Left colon (tissue), 2 donors: ENCODE results near the gene SDR42E2. TPM values are rescaled to one million over a fixed set of nuclear protein-coding genes. Genes with fewer than 3 reads are reported as not detected.

Source experiments
- ATAC-seq: fragments of 200-7000 bp; cut with Tn5 transposase; one replicate; pipeline ENCODE4 v1.9.1; 2020; ENCODE audit warnings: mild to moderate bottlenecking, moderate library complexity
- DNase-seq, 2 donors: peaks; one replicate each; pipeline ENCODE4 v3.0.0-alpha.2; 2020
- intact Hi-C, 2 donors: fragments of 100-400 bp; cut with DNase I in 1 of 2; cut with micrococcal nuclease in 1 of 2; formaldehyde crosslinking; loops; one replicate each; pipeline versions ENCODE4 v1.11.2 to v1.14.0; 2022; cut with DNase I, micrococcal nuclease
- total RNA-seq, 2 donors: library from RNA; stranded (reverse); fragmentation: NEBNext Ultra II Directional; extraction: Animal tissue kit (Norgen Biotek cat#: 25700); gene quantifications; one replicate each; pipeline ENCODE4 v1.2.1, GENCODE V29; 2021
- donor health status: DM: no; HTN: no; CAD: no.
- donor health status: DM: yes; HTN: yes; CAD: no.

The SDR42E2 gene
- total RNA-seq, 2 donors from 2014 or later = not detected

GRCh38 chr16:22220714-22221113 is 58.4 kb downstream of the SDR42E2 start:
- intact Hi-C loops = no loop called here
- ATAC-seq (peak; percentile 15), DNase-seq (no peak)

- no peak for ATAC-seq
- DNase-seq = no peak
- intact Hi-C loops = no loop called here
These were observed 59.7 kb downstream of the SDR42E2 start for GRCh38 chr16:22222006-22222405.

- no peak for ATAC-seq
- no peak for DNase-seq
- intact Hi-C loops = no loop called here
These were observed 60.7 kb downstream of the SDR42E2 start for GRCh38 chr16:22222998-22223397.

GRCh38 chr16:22225060-22225459 is 62.8 kb downstream of the SDR42E2 start:
- DNase-seq (no peak), ATAC-seq (no peak)
- intact Hi-C loops = no loop called here

GRCh38 chr16:22229889-22230288 is 67.6 kb downstream of the SDR42E2 start:
- intact Hi-C loops = no loop called here
- ATAC-seq (no peak), DNase-seq (no peak)

GRCh38 chr16:22232277-22233036 is 70.2 kb downstream of the SDR42E2 start:
- peak; percentile 94 to 95 for DNase-seq
- intact Hi-C loops = no loop called here
- ATAC-seq = peak; percentile 87

- intact Hi-C loops = no loop called here
- ATAC-seq (no peak), DNase-seq (no peak)
These were observed 70.7 kb downstream of the SDR42E2 start for GRCh38 chr16:22233037-22233372.

- intact Hi-C loops = no loop called here
- DNase-seq (peak; percentile 34 to 41), ATAC-seq (peak; percentile 49)
These were observed 73.8 kb downstream of the SDR42E2 start for GRCh38 chr16:22235839-22236745.

- DNase-seq = peak in 1 of 2 donors; percentile 33
- ATAC-seq = peak; percentile 47
- intact Hi-C loops = no loop called here
These were observed 77.0 kb downstream of the SDR42E2 start for GRCh38 chr16:22239131-22239805.

GRCh38 chr16:22240023-22240710 is 77.9 kb downstream of the SDR42E2 start:
- ATAC-seq = no peak
- intact Hi-C loops = no loop called here

More at GRCh38 chr16:22240023-22240710, 77.9 kb downstream of the SDR42E2 start:
- no peak for DNase-seq

Other genes starting within 250 kb of the SDR42E2 start
- gene UQCRC2, start 209.1 kb upstream of the SDR42E2 start, total RNA-seq = 100 to 1,000 TPM; 513 to 643 TPM
- gene PDZD9, start 161.4 kb upstream of the SDR42E2 start, total RNA-seq = not detected
- 1 to 10 TPM; 9.0 to 9.6 TPM for gene MOSMO, start 154.4 kb upstream of the SDR42E2 start, total RNA-seq
- not detected for gene VWA3A, start 70.0 kb upstream of the SDR42E2 start, total RNA-seq
- gene EEF2K, start 43.8 kb downstream of the SDR42E2 start, total RNA-seq = 10 to 100 TPM; 26.4 to 35.2 TPM
- gene POLR3E, start 134.9 kb downstream of the SDR42E2 start, total RNA-seq = 10 to 100 TPM; 37.0 to 44.8 TPM
- 10 to 100 TPM; 22.2 to 27.6 TPM for gene CDR2, start 212.1 kb downstream of the SDR42E2 start, total RNA-seq